ENCODE results near the gene NAA80.

DNA sequence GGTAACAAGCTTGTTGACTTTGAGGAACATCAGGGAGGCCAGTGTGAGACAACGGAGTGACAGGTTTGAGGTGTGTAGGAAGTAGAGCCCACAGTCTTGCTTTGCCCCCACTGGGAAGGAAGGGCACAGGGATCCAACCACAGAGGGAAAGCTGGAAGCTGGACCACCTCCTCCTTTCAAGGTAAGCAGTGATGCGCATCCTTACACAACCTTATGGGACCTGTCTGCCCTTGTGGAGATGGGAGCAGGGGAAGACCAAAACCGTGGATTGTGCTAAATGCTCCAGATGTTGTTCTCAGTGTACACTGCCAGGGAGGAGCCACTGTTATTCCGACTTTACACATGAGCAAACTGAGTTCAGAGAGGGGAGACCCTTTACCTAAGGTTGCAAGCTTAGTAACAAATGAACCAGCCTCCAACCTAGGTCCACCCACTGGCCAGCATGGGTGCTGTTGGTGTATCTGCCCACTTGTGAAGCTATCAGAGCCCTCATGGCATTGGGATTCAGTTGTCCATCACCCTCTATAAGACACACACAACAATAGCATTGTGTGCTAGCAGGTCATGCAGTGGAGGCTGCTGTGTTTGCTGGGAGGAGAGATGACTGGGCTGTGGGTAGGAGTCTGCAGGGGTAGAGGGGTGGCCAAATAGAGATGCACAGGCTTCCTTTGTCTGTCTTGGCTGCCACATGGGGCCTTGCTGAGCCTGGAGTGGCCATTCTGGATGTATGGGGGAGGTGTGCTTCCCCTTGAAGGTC, 20.9 kb downstream of the NAA80 start:
- TF ChIP-seq CTCF (IDR thresholded peaks at IDR 0.05): no peak
- no peak for TF ChIP-seq POLR2A (IDR thresholded peaks at IDR 0.05)

Data from adrenal gland (tissue), 5 donors.